IMR-90 (cell line): Measurements from ENCODE around the gene SVEP1. TPM values are rescaled to one million over a fixed set of nuclear protein-coding genes. Genes with fewer than 3 reads are reported as not detected.
"Not testable (repeated sequence)": the region's sequence is repeated elsewhere in the genome, so short reads cannot be mapped to it uniquely, and the experiment has no call there.

ENCODE experiments used
- ATAC-seq: fragments of 200-7000 bp; cut with Tn5 transposase; 2 replicates; pipeline ENCODE4 v1.9.1; 2020; ENCODE audit warnings: low read depth, mild to moderate bottlenecking, moderate library complexity
- BruUV-seq: library from RNA; stranded (reverse); fragments of 400-500 nt; replicated peaks from 2 replicates; lab custom pipeline; 2021; lab: Mats Ljungman, UMichigan
- CTCF ChIA-PET: fragments of 300-600 bp; formaldehyde crosslinking; extraction: SDS; loops from one replicate; lab custom pipeline; 2021; ENCODE audit warnings: antibody characterized with exemption; lab: Yijun Ruan, JAX
- POLR2A ChIA-PET: fragments of 300-600 bp; sonication (Branson Sonifier 250); formaldehyde crosslinking; loops from one replicate; lab custom pipeline; 2022; ENCODE audit warnings: antibody characterized with exemption; ENCODE audit not compliant: unreplicated experiment; lab: Charles Lee
- DNase-seq: peaks from one replicate; pipeline ENCODE4 v3.0.0; 2013
- H2AFZ ChIP-seq: replicated peaks from 2 replicates; pipeline ENCODE3; 2013; ENCODE audit warnings: low read length, mild to moderate bottlenecking; ENCODE audit not compliant: poor library complexity
- H2AK5ac ChIP-seq: 2 replicates; pipeline ENCODE4 v1.6.1; 2013; ENCODE audit warnings: low read depth, low read length, inconsistent platforms
- H2AK9ac ChIP-seq: replicated peaks from 2 replicates; pipeline ENCODE3; 2013; ENCODE audit warnings: mild to moderate bottlenecking, low read depth, low read length, moderate library complexity; ENCODE audit not compliant: poor library complexity
- H2BK120ac ChIP-seq: 2 replicates; pipeline ENCODE4 v1.6.1; 2013; ENCODE audit warnings: low read depth, low read length, inconsistent platforms
- H2BK15ac ChIP-seq: 3 replicates; pipeline ENCODE4 v1.6.1; 2013; ENCODE audit warnings: low read depth, low read length, inconsistent platforms
- H2BK20ac ChIP-seq: 2 replicates; pipeline ENCODE4 v1.6.1; 2013; ENCODE audit warnings: low read depth, mild to moderate bottlenecking, inconsistent platforms, low read length, moderate library complexity
- H2BK5ac ChIP-seq: 2 replicates; pipeline ENCODE4 v1.6.1; 2013; ENCODE audit warnings: mild to moderate bottlenecking, low read depth, low read length, inconsistent platforms; ENCODE audit not compliant: poor library complexity, severe bottlenecking
- H3K14ac ChIP-seq: replicated peaks from 2 replicates; pipeline ENCODE4 v1.6.1; 2013; ENCODE audit warnings: low read depth, low read length, inconsistent platforms
- H3K18ac ChIP-seq: 2 replicates; pipeline ENCODE4 v1.6.1; 2013; ENCODE audit warnings: low read depth, low read length, control low read depth
- H3K23ac ChIP-seq: 2 replicates; pipeline ENCODE4 v1.6.1; 2013; ENCODE audit warnings: low read depth, low read length, inconsistent platforms
- H3K27ac ChIP-seq: 2 replicates; pipeline ENCODE4 v1.5.1; 2013; ENCODE audit warnings: mild to moderate bottlenecking, control low read depth, low read length; ENCODE audit not compliant: insufficient read depth
- H3K27me3 ChIP-seq: 2 replicates; pipeline ENCODE4 v1.6.1; 2013; ENCODE audit warnings: low read length; ENCODE audit not compliant: control insufficient read depth, insufficient read depth
- H3K36me3 ChIP-seq: 2 replicates; pipeline ENCODE4 v1.6.1; 2013; ENCODE audit warnings: low read length, mixed read lengths; ENCODE audit not compliant: control insufficient read depth, insufficient read depth
- H3K4ac ChIP-seq: 2 replicates; pipeline ENCODE4 v1.6.1; 2013; ENCODE audit warnings: low read depth, low read length, inconsistent platforms
- H3K4me1 ChIP-seq: 2 replicates; pipeline ENCODE4 v1.6.1; 2013; ENCODE audit warnings: low read length, mixed read lengths; ENCODE audit not compliant: control insufficient read depth, insufficient read depth
- H3K4me2 ChIP-seq: 2 replicates; pipeline ENCODE4 v1.6.1; 2013; ENCODE audit warnings: low read depth, mild to moderate bottlenecking, control low read depth, low read length, moderate library complexity
- H3K4me3 ChIP-seq: 2 replicates; pipeline ENCODE4 v1.5.1; 2013; ENCODE audit warnings: low read depth, mild to moderate bottlenecking, control low read depth, low read length, moderate library complexity; ENCODE audit not compliant: insufficient read depth
- H3K56ac ChIP-seq: 2 replicates; pipeline ENCODE4 v1.6.1; 2013; ENCODE audit warnings: low read length, inconsistent platforms; ENCODE audit not compliant: insufficient read depth; ENCODE audit errors: extremely low read depth
- H3K79me1 ChIP-seq, 2 experiments: 2 replicates each; pipeline ENCODE4 v1.6.1; 2013; ENCODE audit warnings: low read length in 2 of 2, inconsistent platforms in 1 of 2, low read depth in 1 of 2
- H3K9ac ChIP-seq: 2 replicates; pipeline ENCODE4 v1.6.1; 2013; ENCODE audit warnings: low read depth, low read length, control low read depth
- H3K9me1 ChIP-seq: 2 replicates; pipeline ENCODE4 v1.6.1; 2013; ENCODE audit warnings: low read length, inconsistent platforms; ENCODE audit not compliant: insufficient read depth
- H3K9me3 ChIP-seq: 2 replicates; pipeline ENCODE4 v1.6.1; 2013; ENCODE audit warnings: low read length; ENCODE audit not compliant: control insufficient read depth, insufficient read depth
- H4K20me1 ChIP-seq: 2 replicates; pipeline ENCODE4 v1.6.1; 2013; ENCODE audit warnings: low read length, inconsistent platforms; ENCODE audit not compliant: insufficient read depth
- H4K5ac ChIP-seq: 2 replicates; pipeline ENCODE4 v1.6.1; 2013; ENCODE audit warnings: mild to moderate bottlenecking, low read depth, low read length, control low read depth
- H4K8ac ChIP-seq, 2 experiments: 2 replicates each; pipeline ENCODE4 v1.6.1; 2013; ENCODE audit warnings: low read depth in 2 of 2, low read length in 2 of 2, control low read depth in 1 of 2, inconsistent platforms in 1 of 2
- H4K91ac ChIP-seq: 2 replicates; pipeline ENCODE4 v1.6.1; 2013; ENCODE audit warnings: low read depth, low read length, inconsistent platforms; ENCODE audit not compliant: insufficient read depth
- WGBS, 2 experiments: methylation state at CpG; one replicate each; pipeline versions ENCODE4 v1.1.5 to v1.1.7; 2013; ENCODE audit warnings: missing lambda C conversion rate in 2 of 2; ENCODE audit not compliant: insufficient read length in 1 of 2; ENCODE audit errors: extremely low coverage in 2 of 2; 5-methylcytosine and 5-hydroxymethylcytosine counted together
- dilution Hi-C: fragments of 300-500 bp; cut with HindIII; formaldehyde crosslinking; loops from one replicate; pipeline ENCODE4 v1.14.3; 2018; ENCODE audit warnings: low sequenced_read_pairs; ENCODE audit not compliant: unreplicated experiment
- in situ Hi-C: fragments of 300-500 bp; cut with MboI; formaldehyde crosslinking; loops from 3 replicates; pipeline ENCODE4 v1.14.3; 2019; ENCODE audit warnings: low sequenced_read_pairs, inconsistent platforms, mixed read lengths
- intact Hi-C: fragments of 100-400 bp; cut with micrococcal nuclease; formaldehyde crosslinking; loops from 2 replicates; pipeline ENCODE4 v1.10.0; 2022
- polyA plus RNA-seq, 3 experiments: library from polyadenylated mRNA; depleted of rRNA; stranded (reverse); fragments of >200 nt; gene quantifications; 2 replicates each; pipeline ENCODE4 v1.2.3, GENCODE V29; 2012; ENCODE audit warnings: low replicate concordance in 1 of 3
- total RNA-seq: library from RNA; depleted of rRNA; stranded (reverse); fragments of >200 nt; gene quantifications from 2 replicates; pipeline ENCODE4 v1.2.3, GENCODE V29; 2012

Gene SVEP1
- total and polyA plus RNA-seq, 2 of the 4 experiments (the other 2 are of a cell fraction), result 4.8 to 16.7 TPM

- H3K27ac ChIP-seq, H3K27me3 ChIP-seq, H3K79me1 ChIP-seq, H3K18ac ChIP-seq, POLR2A ChIA-PET, H3K4ac ChIP-seq, H2BK5ac ChIP-seq, H3K14ac ChIP-seq, ATAC-seq, H3K9me3 ChIP-seq, H3K23ac ChIP-seq, in situ Hi-C loops, H4K8ac ChIP-seq, H2AK5ac ChIP-seq, H2BK15ac ChIP-seq, H2BK20ac ChIP-seq, H3K4me2 ChIP-seq, H4K91ac ChIP-seq, H3K4me3 ChIP-seq, H3K36me3 ChIP-seq, intact Hi-C loops, DNase-seq, H4K20me1 ChIP-seq, H2AK9ac ChIP-seq, H3K9me1 ChIP-seq, CTCF ChIA-PET, H2AFZ ChIP-seq, H4K5ac ChIP-seq, H3K4me1 ChIP-seq, dilution Hi-C loops, H3K56ac ChIP-seq, BruUV-seq, H2BK120ac ChIP-seq, H3K9ac ChIP-seq: not testable (repeated sequence)
- WGBS, 2 experiments, result no CpG with 5 or more reads among the region's 1 CpG
Measured at GRCh38 chr9:110531241-110531640, 48.3 kb downstream of the SVEP1 start.
